Ovary (tissue), 3 donors: ENCODE measurements around the gene KIF7.

ENCODE experiments used
- EP300 ChIP-seq: sonication (generic); formaldehyde crosslinking; IDR thresholded peaks from one replicate; pipeline ENCODE4 v1.6.1; 2017; ENCODE audit warnings: antibody characterized with exemption
- POLR2A ChIP-seq: fragments of 450-650 bp; IDR thresholded peaks from one replicate; pipeline ENCODE4 v1.6.1; 2017; ENCODE audit warnings: antibody characterized with exemption, mild to moderate bottlenecking, moderate library complexity
- TF ChIP-seq, protein P1 (sequence below), 3 donors: fragments of 450-650 bp in 2 of 3; fragments of 200-600 bp in 1 of 3; IDR thresholded peaks; one replicate each; pipeline versions ENCODE4 v1.5.1 to v1.8.0; 2016 to 2022; ENCODE audit warnings: antibody characterized with exemption in 3 of 3, mild to moderate bottlenecking in 1 of 3
- donor health status: DM: no; HTN: no; CAD: no.

DNA sequence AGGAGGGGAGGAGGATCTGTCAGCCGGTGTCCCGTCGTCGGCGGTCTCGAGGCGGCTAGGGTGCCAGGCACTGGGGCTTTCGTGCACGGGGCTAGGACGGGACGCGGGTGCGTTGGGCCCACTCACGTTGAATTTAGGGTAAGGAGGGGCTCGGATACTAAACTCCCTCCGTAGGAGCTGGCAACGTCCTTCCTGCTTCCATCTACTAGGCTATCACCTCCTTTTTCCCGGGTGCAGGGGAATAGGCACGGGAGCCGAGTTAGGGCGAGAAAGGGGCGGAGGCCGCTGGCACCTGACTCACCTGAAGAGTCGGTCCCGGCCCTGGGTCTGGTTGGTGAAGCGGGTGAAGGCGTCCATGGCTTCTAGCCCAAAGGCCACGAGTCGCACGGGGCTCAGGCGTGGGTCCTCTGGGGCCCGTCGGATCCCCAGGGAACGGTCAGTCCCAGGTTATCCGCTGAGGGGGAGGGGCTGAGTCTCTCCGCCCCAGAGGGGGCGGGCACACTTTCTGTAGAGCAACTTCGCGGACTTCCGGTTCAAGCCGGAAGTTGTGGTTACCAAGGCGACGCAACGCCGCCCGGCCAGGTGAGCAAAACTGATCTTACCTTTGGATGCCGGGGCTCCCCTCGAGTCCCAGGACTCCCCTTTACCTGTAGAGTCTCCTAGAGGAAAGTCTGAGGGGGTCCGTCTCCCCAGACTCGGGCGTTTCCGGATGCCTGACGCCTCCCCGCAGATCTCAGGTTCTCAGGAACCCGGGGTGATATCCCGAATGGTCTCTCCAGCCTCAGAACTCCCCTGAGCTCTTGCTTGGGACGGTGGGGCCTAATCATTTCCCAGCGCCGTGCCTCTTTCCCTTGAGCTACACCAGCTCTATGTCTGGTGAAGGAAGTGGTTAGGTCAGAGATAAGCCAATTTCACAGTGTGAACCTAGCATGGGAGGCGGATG lies 35.3 kb upstream of the KIF7 start, which contains the start of the genes PEX11A and WDR93:
- TF ChIP-seq, protein P1, sequence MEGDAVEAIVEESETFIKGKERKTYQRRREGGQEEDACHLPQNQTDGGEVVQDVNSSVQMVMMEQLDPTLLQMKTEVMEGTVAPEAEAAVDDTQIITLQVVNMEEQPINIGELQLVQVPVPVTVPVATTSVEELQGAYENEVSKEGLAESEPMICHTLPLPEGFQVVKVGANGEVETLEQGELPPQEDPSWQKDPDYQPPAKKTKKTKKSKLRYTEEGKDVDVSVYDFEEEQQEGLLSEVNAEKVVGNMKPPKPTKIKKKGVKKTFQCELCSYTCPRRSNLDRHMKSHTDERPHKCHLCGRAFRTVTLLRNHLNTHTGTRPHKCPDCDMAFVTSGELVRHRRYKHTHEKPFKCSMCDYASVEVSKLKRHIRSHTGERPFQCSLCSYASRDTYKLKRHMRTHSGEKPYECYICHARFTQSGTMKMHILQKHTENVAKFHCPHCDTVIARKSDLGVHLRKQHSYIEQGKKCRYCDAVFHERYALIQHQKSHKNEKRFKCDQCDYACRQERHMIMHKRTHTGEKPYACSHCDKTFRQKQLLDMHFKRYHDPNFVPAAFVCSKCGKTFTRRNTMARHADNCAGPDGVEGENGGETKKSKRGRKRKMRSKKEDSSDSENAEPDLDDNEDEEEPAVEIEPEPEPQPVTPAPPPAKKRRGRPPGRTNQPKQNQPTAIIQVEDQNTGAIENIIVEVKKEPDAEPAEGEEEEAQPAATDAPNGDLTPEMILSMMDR (IDR thresholded peaks at IDR 0.05), result no peak
- TF ChIP-seq POLR2A (peak; percentile 49), EP300 (no peak)
